Activated T-helper 2 cell treated with anti-CD3 and anti-CD28 coated beads, Interferon-gamma antibody, Interleukin-2, Interleukin-4, amounts not matched to agents 10 μg/mL and 5 μg/mL and 100 μg/mL, durations not matched to agents 14 hours and 24 hours and 36 hours (primary cell): ENCODE data around the gene SPPL3. TPM values are rescaled to one million over a fixed set of nuclear protein-coding genes. Genes with fewer than 3 reads are reported as not detected.
"Not testable (repeated sequence)": the region's sequence is repeated elsewhere in the genome, so short reads cannot be mapped to it uniquely, and the experiment has no call there.

ENCODE experiments used
- DNase-seq: peaks from one replicate; pipeline ENCODE4 v3.0.0; 2021; ENCODE audit warnings: low spot score
- H3K27ac Mint-ChIP-seq: one replicate; pipeline ENCODE4 v1.8.0; 2021; ENCODE audit warnings: mixed read lengths
- H3K27me3 Mint-ChIP-seq: one replicate; pipeline ENCODE4 v1.8.0; 2021; ENCODE audit warnings: low read depth, mixed read lengths
- H3K36me3 Mint-ChIP-seq: one replicate; pipeline ENCODE4 v1.8.0; 2021; ENCODE audit warnings: low read depth, mixed read lengths
- H3K4me1 Mint-ChIP-seq: one replicate; pipeline ENCODE4 v1.8.0; 2021; ENCODE audit warnings: low read depth, mixed read lengths
- H3K4me3 Mint-ChIP-seq: one replicate; pipeline ENCODE4 v1.8.0; 2021; ENCODE audit warnings: low read depth, mild to moderate bottlenecking, moderate library complexity, mixed read lengths
- H3K9me3 Mint-ChIP-seq: one replicate; pipeline ENCODE4 v1.8.0; 2021; ENCODE audit warnings: mixed read lengths
- intact Hi-C: fragments of 100-400 bp; cut with micrococcal nuclease; formaldehyde crosslinking; loops from one replicate; pipeline ENCODE4 v1.15.1; 2023
- total RNA-seq: library from RNA; stranded (reverse); gene quantifications from 2 replicates; pipeline ENCODE4 v1.2.3, GENCODE V29; 2022

The SPPL3 gene
- total RNA-seq, 1 donor from 2014 or later: 33.4 TPM

DNA sequence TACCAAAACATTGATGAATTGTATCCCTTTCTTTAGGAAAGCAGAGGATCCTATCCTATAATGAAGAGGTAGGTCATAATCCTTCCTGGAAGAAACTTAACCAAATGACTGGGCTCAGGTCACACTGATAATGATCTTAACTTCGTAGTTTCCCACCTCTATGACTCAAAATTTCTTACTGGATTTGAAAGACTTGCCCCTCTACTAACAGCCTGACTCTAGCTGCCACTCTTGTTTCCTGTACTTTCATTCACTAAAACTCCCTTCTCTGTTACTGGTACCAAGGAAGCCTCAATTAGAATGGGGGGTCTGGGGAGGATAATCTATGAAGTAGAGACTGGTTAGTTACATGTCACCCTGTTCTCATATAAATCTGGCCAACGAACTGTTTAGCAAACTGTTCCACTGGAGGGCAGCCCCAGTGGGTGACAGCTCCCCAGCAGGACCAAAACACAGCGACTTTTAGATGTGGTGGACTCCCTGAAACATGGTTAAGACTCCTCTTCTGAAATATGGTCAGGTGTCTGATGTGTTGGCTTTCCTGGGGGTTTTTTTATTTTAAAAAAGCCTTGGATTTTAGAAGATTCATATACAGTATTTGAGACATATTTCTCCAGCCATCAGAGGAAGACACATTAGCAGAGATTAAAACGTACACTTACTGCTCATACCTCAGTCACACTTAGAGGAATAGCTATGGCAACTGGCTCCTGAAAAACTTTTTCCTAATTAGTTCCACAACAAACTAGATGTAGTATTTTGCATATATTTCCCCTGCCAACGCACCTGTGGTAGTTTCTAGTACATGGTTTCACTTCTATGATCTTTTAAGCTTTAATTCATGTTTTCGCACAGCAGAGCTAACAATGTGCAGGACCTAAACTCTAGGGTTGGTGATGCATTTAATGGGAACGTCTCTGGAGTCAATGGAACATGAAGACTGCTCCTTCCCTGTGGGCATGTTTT lies 106.2 kb downstream of the SPPL3 start:
- H3K9me3 Mint-ChIP-seq: peaks cover 45% of the 10 kb centered on the region
- H3K27ac Mint-ChIP-seq: peak overlapping the region; percentile 77
- intact Hi-C loops: loop anchor here (2.0 to 5.0 kb wide), 2 partner anchors 15 to 34 kb away; no protein-coding TSS in a partner anchor
- no peaks in the 10 kb centered on the region for H3K27me3 Mint-ChIP-seq
- H3K4me3 Mint-ChIP-seq: no peak overlapping the region
- peaks cover 53% of the 10 kb centered on the region for H3K36me3 Mint-ChIP-seq
- H3K4me1 Mint-ChIP-seq: peaks cover 51% of the 10 kb centered on the region
- DNase-seq: no peak

DNA sequence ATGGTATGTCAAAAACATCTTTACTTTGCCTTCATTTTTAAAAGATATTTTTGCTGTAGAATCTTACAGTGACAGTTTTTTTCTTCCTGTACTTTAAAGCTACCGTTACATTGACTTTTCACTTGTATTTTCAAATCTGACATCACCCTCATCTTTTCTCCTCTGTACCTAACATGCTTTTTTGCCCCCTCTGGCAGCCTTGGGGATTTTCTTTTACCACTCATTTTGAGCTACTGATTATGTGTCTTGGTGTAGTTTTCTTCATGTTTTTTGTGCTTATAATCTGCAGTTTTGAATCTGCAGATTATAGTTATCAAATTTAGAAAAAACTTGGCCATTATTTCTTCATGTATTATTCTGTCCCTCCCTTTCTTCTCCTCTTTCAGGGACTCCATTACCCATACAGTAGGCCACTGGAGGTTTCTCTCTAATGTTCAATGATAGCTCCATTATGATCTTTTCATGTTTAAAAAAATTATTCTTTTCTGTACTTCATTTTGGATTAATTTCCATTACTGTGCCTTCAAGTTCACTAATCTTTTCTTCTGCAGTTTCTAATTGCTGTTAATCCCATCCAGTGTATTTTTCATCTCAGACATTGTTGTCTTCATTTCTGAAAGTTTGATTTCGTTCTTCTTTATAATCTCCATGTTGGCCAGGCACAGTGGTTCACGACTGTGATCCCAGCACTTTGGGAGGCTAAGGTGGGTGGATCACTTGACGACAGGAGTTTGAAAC lies 108.5 kb downstream of the SPPL3 start:
- H3K27me3 Mint-ChIP-seq: no peaks in the 10 kb centered on the region
- H3K4me3 Mint-ChIP-seq: no peak overlapping the region
- no peak for DNase-seq
- intact Hi-C loops: loop anchor here (5.0 kb wide), 1 partner anchor 37 kb away; no protein-coding TSS in a partner anchor
- peaks cover 61% of the 10 kb centered on the region for H3K36me3 Mint-ChIP-seq
- peaks cover 45% of the 10 kb centered on the region for H3K9me3 Mint-ChIP-seq
- H3K27ac Mint-ChIP-seq: no peak overlapping the region
- H3K4me1 Mint-ChIP-seq: peaks cover 40% of the 10 kb centered on the region

DNA sequence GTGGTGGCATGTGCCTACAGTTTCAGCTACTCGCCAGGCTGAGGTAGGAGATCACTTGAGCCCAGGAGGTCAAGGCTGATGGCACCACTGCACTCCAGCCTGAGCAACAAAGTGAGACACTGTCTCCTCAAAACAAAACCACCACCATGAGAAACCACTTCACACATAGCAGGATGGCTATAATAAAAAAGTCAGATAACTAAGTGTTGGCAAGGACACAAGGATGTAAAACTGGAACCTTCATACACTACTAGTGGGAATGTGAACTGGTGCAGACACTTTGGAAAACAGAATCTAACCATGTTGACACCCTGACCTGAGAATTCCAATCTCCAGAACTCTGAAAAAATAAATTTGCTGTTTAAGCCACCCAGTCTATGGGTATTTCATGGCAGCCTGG lies 110.8 kb downstream of the SPPL3 start:
- H3K4me1 Mint-ChIP-seq: peaks cover 22% of the 10 kb centered on the region
- H3K27me3 Mint-ChIP-seq: no peaks in the 10 kb centered on the region
- H3K9me3 Mint-ChIP-seq: peaks cover 45% of the 10 kb centered on the region
- H3K36me3 Mint-ChIP-seq: peaks cover 71% of the 10 kb centered on the region
- intact Hi-C loops: no loop called here
- no peak for DNase-seq
- no peak overlapping the region for H3K27ac Mint-ChIP-seq
- H3K4me3 Mint-ChIP-seq: no peak overlapping the region

DNA sequence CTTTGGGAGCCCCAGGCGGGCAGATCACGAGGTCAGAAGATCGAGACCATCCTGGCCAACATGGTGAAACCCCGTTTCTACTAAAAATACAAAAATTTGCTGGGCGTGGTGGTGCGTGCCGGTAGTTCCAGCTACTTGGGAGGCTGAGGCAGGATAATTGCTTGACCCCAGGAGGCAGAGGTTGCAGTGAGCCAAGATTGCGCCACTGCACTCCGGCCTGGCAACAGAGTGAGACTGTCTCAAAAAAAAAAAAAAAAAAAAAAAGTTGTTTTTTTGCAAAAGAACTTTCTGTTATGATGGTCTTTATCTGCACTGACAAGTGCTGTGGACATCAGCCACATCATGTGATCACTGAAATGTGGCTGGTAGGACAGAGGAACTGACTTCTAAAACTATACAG lies 111.7 kb downstream of the SPPL3 start:
- H3K36me3 Mint-ChIP-seq: peaks cover 67% of the 10 kb centered on the region
- H3K4me1 Mint-ChIP-seq: peaks cover 13% of the 10 kb centered on the region
- peaks cover 40% of the 10 kb centered on the region for H3K9me3 Mint-ChIP-seq
- H3K4me3 Mint-ChIP-seq, intact Hi-C loops, H3K27me3 Mint-ChIP-seq, H3K27ac Mint-ChIP-seq, DNase-seq: not testable (repeated sequence)

DNA sequence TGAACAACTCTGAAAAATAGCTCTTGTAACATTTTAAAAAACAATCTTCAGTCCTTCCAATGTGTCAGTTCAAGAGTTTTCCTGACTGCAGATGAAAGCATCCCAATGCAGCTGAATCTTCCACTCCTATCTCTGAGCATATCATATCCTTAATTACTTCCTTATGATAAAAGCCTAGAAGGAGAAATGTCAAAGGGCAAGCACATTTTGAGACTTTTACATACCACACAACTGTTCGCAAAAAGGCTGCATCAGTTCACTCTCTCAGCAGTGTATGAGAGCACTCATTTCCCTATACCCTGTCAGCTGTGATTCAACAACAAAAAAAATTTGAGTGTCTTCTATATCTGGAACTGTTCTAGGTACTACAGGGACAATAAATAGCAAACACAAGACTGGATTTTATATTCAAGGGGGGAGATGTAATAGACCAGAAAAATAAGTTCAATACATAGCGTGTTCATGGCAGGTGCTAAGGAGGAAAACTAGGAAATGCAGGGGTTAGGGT lies 112.4 kb downstream of the SPPL3 start:
- H3K27me3 Mint-ChIP-seq: no peaks in the 10 kb centered on the region
- peaks cover 9% of the 10 kb centered on the region for H3K4me1 Mint-ChIP-seq
- no peak for DNase-seq
- peak overlapping the region; percentile 3 for H3K27ac Mint-ChIP-seq
- intact Hi-C loops: no loop called here
- peaks cover 60% of the 10 kb centered on the region for H3K36me3 Mint-ChIP-seq
- no peak overlapping the region for H3K4me3 Mint-ChIP-seq
- H3K9me3 Mint-ChIP-seq: peaks cover 33% of the 10 kb centered on the region

DNA sequence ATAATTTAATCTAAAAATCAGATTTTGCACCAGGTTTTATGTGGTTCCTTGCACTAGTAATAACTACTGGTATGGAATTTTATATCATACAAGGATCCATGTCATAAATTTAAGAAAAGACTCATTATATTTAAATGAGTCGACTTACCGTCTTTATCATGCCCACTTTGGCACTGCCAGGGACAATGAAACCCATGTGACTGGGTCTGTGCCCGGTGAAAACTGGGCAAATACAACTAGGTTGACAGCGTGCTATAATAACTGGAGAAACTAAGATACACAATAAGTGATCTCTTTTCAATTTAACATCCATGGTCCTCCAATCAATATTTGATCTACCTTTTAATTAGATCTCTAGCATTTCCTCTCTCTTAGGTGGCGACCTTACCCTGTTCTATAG lies 114.0 kb downstream of the SPPL3 start:
- H3K27me3 Mint-ChIP-seq: no peaks in the 10 kb centered on the region
- peaks cover 9% of the 10 kb centered on the region for H3K4me1 Mint-ChIP-seq
- peaks cover 44% of the 10 kb centered on the region for H3K36me3 Mint-ChIP-seq
- H3K9me3 Mint-ChIP-seq: peaks cover 17% of the 10 kb centered on the region
- no peak for DNase-seq
- H3K27ac Mint-ChIP-seq: no peak overlapping the region
- intact Hi-C loops: no loop called here
- no peak overlapping the region for H3K4me3 Mint-ChIP-seq

DNA sequence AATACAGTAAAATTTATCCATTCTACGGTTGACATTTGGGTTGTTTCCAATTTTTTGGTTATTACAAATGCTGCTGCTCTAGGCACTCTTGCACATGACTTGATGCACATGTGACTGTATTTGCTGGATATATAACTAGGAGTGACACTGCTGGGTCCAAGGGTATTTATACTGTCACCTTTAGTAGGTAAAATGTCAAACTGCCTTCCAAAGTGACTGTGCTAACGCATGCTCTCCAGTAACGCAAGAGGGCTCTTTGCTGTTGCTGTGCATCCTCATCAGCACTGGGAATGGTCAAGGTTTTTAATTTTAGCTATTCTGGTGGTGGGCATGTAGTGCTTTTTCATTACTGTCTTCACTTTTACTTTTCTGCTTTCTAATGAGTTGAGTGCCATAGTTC lies 116.3 kb downstream of the SPPL3 start:
- Mint-ChIP-seq H3K4me3 (no peak overlapping the region), H3K4me1 (peaks cover 23% of the 10 kb centered on the region), H3K27me3 (no peaks in the 10 kb centered on the region), H3K36me3 (peaks cover 45% of the 10 kb centered on the region), H3K9me3 (no peaks in the 10 kb centered on the region), H3K27ac (no peak overlapping the region)
- intact Hi-C loops: no loop called here
- no peak for DNase-seq

DNA sequence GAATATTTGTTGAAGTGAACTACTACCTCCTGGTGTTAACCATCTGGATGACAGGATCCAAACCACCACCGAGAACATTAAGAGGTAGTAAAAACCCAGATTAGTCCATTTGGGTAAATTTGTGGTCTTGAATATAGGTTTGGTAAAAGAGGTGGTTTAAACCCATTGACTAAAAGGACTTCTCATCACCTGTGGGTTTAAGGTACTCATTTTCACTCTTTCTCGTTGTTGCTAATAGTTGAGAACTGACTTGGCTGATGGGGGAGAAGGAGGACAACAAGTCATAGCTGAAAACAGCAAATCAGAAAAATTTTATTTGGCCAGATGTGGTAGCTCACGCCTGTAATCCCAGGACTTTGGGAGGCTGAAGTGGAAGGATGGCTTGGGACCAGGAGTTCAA lies 119.4 kb downstream of the SPPL3 start:
- Mint-ChIP-seq H3K9me3 (no peaks in the 10 kb centered on the region), H3K4me1 (peaks cover 24% of the 10 kb centered on the region), H3K27me3 (no peaks in the 10 kb centered on the region), H3K27ac (no peak overlapping the region), H3K36me3 (peaks cover 45% of the 10 kb centered on the region), H3K4me3 (no peak overlapping the region)
- no peak for DNase-seq
- intact Hi-C loops: loop anchor here (5.0 kb wide), 2 partner anchors 37 to 177 kb away; no protein-coding TSS in a partner anchor

DNA sequence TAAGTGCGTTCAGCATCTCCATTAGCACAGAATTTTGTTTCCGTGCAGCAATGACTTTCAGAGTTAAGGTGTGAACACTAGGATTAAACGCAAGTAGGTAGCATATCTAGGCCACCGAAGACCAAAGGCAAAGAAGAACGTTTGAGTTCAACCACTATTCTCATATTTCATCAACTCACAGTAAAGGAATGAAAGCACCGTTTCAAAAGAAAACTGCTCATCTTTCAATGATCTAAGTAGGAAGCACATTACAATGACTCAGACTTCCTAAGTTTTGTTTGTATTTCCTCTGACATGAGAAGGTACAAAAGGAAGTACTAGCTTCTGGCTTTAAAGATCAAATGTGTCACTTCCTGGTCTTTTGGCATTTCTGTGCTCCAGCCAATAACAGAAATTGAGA lies 121.0 kb downstream of the SPPL3 start:
- no peak for DNase-seq
- Mint-ChIP-seq H3K9me3 (no peaks in the 10 kb centered on the region), H3K36me3 (peaks cover 51% of the 10 kb centered on the region), H3K4me1 (peaks cover 19% of the 10 kb centered on the region), H3K27me3 (no peaks in the 10 kb centered on the region), H3K27ac (peak overlapping the region; percentile 51), H3K4me3 (no peak overlapping the region)
- intact Hi-C loops: loop anchor here (2.0 to 5.0 kb wide), 4 partner anchors 16 to 179 kb away; no protein-coding TSS in a partner anchor

- no peaks in the 10 kb centered on the region for H3K9me3 Mint-ChIP-seq
- no peak for DNase-seq
- no peaks in the 10 kb centered on the region for H3K27me3 Mint-ChIP-seq
- intact Hi-C loops: no loop called here
- peaks cover 41% of the 10 kb centered on the region for H3K36me3 Mint-ChIP-seq
- no peak overlapping the region for H3K4me3 Mint-ChIP-seq
- no peak overlapping the region for H3K27ac Mint-ChIP-seq
- H3K4me1 Mint-ChIP-seq: peaks cover 27% of the 10 kb centered on the region
Measured at GRCh38 chr12:120775862-120776552, 128.2 kb downstream of the SPPL3 start.

DNA sequence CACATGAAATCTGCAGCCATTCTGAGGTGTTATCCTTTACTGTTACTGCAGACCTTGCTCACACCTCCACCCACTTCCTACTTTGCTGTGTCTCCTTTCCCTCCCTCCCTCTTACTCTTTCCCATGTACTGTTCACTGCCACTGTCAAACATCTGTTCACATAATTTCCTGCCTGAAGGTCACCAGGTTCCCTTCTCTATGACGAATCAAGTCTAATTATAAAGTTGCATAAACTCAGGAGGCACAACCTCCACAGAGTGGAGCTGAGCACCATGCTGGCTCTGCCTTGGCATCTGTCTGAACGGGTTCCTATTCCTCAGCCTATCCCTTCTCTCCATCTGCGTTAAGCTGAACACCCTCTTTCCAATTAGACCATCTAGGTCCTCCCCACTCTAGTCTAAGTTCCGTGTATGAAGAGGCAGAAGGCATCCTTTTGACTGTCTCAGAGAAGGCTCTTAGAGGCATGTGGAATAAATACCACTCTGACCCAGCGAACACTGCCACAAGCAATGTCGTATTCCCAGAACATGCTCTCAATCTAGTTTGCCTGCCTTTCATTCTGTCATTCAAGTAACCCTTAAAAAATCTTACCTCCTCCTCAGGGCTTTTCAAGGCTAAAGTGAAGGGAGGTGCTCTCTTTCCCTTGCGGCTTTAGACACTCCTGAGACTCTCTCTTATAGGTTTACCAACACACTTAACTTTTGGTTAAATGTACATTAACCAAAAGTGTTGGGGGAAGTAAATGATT lies 129.8 kb downstream of the SPPL3 start:
- H3K36me3 Mint-ChIP-seq: peaks cover 38% of the 10 kb centered on the region
- H3K27me3 Mint-ChIP-seq: no peaks in the 10 kb centered on the region
- no peak for DNase-seq
- no peak overlapping the region for H3K27ac Mint-ChIP-seq
- no peaks in the 10 kb centered on the region for H3K9me3 Mint-ChIP-seq
- peaks cover 27% of the 10 kb centered on the region for H3K4me1 Mint-ChIP-seq
- intact Hi-C loops: no loop called here
- no peak overlapping the region for H3K4me3 Mint-ChIP-seq

- no peaks in the 10 kb centered on the region for H3K27me3 Mint-ChIP-seq
- DNase-seq: no peak
- peaks cover 25% of the 10 kb centered on the region for H3K4me1 Mint-ChIP-seq
- H3K27ac Mint-ChIP-seq: peak overlapping the region; percentile 3
- no peaks in the 10 kb centered on the region for H3K9me3 Mint-ChIP-seq
- H3K4me3 Mint-ChIP-seq: no peak overlapping the region
- intact Hi-C loops: no loop called here
- H3K36me3 Mint-ChIP-seq: peaks cover 45% of the 10 kb centered on the region
Measured at GRCh38 chr12:120771097-120771496, 133.1 kb downstream of the SPPL3 start.
